Subcutaneous adipose tissue (tissue), 4 donors: ENCODE data around the gene MYOM1. TPM values are rescaled to one million over a fixed set of nuclear protein-coding genes. Genes with fewer than 3 reads are reported as not detected.

ENCODE experiments used
- CTCF ChIP-seq: fragments of 450-650 bp; IDR thresholded peaks from one replicate; pipeline ENCODE4 v1.5.1; 2016; ENCODE audit warnings: low read depth, mild to moderate bottlenecking, control low read depth, antibody characterized with exemption, moderate library complexity
- small RNA-seq: library from RNA; depleted of rRNA; stranded (forward); fragments of <200 nt; gene quantifications from one replicate; pipeline ENCODE3, GENCODE V24; 2016
- total RNA-seq, 4 donors: library from RNA; depleted of rRNA; stranded (reverse); fragments of >200 nt; gene quantifications; one replicate each; pipeline ENCODE4 v1.1.0, GENCODE V29; 2016

MYOM1 gene
- total RNA-seq, 4 donors from 2014 or later, result 3.7 to 14.1 (median 6.6) TPM

DNA sequence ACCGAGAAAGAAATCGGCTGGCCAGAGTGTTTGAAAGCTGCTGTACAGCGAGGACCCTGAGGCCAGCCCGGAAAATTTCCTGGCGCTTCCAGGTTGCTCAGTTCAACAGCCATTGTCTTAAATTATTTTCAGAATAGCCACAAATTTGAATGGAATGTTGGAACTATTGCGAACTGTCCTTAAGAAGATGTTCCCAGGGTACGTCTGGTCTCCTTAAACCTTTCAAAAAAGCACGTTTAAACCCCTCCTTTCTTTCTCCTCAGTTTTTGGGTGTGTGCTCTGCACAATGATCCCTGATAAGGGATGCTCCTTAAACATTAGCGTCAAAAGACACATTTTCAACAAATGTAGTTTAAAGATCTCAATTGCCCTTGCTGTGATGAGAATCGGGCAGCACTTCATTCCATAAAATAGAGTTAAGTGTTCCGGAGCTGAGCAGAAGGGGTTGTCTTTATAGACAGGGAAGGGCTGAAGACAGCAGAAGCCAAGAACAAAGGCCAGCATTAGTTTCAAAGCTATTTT, 192.3 kb downstream of the MYOM1 start:
- no peak for TF ChIP-seq CTCF

- no peak for TF ChIP-seq CTCF
These were observed 194.2 kb downstream of the MYOM1 start for GRCh38 chr18:3025544-3025943.

Small RNA genes lying within 50 kb of the gene (small RNA-seq; reads per million reads assigned to genes)
- not detected for gene RF00156
- gene RNU7-25P, result not detected

Other genes with a start within 250 kb of the MYOM1 start
- gene LPIN2, start 206.8 kb downstream of the MYOM1 start, total RNA-seq, result 10 to 100 TPM; 23.8 to 33.3 (median 29.1) TPM
- 100 to 1,000 TPM; 491 to 829 (median 530) TPM for gene MYL12A, start 27.8 kb upstream of the MYOM1 start, total RNA-seq
- 100 to 1,000 TPM; 261 to 505 (median 275) TPM for gene MYL12B, start 42.2 kb upstream of the MYOM1 start, total RNA-seq
- 10 to 100 TPM; 40.6 to 80.2 (median 62.3) TPM for gene TGIF1, start 230.2 kb upstream of the MYOM1 start, total RNA-seq